SK-N-DZ (cell line): ENCODE results near the gene SRPX.

Experiments used
- DNase-seq: peaks from one replicate; pipeline ENCODE4 v3.0.0-alpha.2; 2015; ENCODE audit warnings: low spot score

SRPX gene

DNA sequence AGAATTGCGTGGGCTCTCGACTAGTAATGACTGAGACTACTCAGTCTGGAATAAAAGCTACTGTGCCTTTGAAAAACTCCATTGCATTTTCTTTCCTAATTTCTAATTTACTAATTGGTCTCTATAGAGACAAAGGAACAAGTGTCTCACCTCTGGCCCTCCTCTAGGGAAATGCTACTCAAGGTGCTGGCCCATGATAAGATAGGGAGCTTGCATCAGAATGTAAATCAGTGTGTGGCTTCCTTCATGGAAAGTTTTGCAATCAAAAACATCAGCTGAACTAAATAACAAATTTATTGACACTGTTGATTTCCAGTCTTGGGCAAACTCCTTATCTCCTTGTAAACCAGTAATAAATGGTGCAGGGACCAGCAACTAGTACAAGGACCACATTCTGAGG lies 81.8 kb downstream of the SRPX start:
- no peak for DNase-seq

DNA sequence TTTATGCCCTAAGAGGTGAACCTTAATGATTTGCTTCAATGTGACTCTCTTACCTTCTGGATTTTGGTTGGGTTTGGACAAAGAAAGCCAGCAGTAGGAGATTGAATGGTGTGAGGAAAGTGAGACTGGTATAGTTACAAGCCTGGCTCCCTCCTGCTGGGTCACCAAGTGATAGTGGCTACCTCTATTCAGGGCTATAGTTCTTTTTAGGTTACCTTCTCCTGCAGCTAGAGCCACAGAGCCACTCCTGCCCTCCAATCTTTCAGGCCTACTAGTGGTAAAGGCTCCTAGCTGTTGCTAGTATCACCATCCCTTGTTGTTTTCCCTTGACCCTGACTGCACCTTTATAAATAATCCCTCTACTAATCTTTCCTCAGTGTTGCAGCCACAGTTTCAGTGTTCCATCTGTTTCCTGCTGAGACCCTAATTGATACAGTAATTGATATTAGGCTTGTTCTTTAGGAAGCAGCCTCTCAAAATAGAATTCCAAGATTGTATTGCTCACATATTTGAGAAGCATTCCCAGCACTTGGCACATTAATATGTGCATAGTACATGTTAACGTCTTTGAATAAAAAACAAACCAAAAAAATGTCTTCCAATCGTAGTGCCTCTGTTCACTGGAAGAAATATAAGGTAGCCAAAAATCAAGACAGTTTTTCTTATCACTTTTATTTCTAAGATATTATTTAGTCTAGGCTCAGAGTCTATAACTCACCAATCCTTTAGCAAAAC lies 82.3 kb downstream of the SRPX start:
- DNase-seq: no peak

DNA sequence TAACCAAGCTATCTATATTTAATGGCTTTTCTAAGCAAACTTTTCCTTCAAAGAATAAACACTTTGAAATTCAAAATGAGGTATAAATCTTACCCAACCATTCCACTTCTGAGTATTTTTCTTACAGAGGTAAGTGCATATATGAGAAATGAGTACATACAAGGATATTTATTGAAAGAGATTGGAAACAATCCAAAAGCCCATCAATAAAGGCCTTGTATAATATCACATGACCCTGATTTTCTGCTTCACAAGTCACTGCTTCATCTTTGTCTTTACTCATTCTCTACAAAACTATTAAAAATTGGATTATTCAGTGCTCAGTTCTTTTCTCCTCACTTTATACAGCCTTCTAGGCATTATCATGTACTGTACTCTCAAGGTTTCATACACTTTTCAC lies 91.3 kb downstream of the SRPX start:
- DNase-seq: no peak

GRCh38 chrX:38127961-38128360 lies 92.7 kb downstream of the SRPX start:
- no peak for DNase-seq

GRCh38 chrX:38126179-38126578 lies 94.5 kb downstream of the SRPX start:
- DNase-seq: no peak

DNA sequence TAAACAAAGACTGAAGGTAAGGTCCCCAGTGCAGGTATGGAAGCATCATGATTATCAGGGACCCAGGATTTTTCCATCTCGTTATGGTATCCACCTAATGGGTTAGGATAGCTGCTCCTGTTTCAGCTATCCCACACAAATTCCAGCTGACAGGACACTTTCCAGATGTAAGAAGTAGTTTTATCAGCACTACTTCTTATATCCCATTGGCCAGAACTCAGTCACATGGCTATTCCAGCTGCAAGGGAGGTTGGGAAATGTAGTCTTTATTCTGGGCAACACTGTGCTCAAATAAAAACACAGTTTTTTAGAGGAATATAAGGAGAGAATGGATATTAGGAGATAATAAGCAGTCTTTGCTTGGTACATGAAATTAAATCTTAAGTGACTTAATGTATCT lies 96.7 kb downstream of the SRPX start:
- no peak for DNase-seq

GRCh38 chrX:38117485-38117884 lies 103.2 kb downstream of the SRPX start:
- no peak for DNase-seq

GRCh38 chrX:38116706-38117105 lies 104.0 kb downstream of the SRPX start:
- DNase-seq: no peak

GRCh38 chrX:38112566-38112965 lies 108.1 kb downstream of the SRPX start:
- no peak for DNase-seq

DNA sequence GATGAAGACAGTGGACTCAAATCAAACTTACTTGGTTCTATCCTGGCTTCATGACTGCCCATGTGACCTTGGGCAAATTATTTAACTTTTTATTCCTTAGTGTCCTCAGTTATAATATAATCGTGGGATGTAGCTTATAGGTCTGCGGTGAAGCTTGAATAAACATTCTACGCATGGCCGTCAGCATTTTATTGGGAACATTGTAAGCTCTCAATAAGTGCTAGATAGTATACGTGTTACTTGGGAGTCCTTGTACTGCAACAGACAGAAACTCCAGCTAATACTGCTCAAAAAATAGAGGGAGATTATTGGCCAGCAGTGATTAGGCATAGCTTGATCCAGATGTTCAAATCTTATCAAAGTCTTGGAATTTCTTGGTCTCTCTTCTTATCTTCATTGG lies 109.5 kb downstream of the SRPX start:
- DNase-seq: no peak

DNA sequence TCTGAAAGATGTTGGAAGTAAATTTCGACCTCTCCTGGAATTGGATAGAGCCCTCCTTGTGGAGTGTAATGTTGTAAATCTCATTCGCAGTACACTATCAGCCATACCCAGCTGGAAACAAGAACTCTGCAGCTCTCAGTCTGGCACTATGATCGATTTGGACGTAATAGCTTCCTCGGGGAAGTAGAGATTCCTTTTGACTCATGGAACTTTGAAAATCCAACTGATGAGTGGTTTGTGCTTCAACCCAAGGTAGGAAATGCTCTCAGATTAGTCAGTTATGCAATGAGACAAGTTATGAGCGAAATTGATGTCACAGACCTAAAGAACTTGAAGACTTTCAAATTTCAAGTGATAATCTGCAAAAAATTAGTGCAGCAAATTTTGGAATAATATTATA lies 110.4 kb downstream of the SRPX start:
- DNase-seq: no peak

DNA sequence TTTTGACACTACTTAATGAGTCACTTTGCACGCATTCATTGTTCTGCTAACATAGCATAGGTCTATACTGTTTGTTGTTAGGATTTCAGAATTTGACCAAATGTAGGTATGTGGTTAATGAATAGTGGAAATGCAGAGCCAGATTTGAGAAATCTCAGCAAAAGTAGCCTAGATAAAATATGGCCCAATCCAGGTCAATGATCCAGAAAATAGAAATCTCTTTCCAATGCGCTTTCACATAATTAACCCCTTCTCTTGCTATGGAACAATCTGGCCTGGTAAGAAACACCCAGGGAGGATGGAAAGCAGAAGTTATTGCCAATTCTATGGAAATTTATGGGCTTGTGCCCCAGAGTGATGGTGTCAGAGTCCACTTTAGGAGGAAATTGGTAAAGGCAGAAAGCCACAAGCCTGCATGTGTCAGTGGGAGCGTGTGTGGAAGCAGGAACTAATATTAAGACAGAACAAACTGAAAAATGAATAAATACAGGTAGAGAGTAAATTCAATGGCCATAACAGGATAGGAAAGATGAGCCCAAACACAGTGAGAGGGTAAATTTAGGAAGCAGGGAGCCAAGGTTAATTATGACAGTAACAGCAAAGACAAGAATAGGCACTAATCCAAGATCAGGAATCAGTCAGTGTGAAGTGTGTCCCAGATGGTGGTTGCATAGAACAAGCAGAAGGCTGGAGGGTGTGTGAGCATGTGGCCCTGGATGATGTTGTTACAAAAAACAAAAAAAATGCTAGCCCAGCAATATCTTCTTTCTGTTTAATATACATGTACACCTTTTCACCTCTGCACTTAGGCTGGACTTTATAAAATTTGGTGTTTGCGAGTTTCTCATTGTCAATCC lies 111.4 kb downstream of the SRPX start:
- no peak for DNase-seq

DNA sequence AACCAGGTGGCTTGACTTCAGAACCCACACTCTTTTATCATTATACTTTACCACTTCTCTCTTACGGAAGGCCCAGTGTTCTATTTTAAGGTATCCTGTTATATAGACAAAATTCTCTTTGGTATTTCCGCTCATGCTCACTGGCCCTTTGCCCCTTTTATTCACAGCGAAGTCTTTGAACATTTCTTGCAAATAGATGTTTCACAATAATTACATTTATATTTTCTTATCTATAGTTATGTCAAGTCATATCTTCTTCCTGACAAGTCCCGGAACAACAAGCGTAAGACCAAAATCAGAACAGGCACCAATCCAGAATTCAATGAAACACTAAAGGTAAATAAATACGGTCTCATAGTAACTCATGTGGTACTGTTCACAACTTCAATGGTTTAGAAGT lies 112.3 kb downstream of the SRPX start:
- DNase-seq: no peak

GRCh38 chrX:38106991-38107655 lies 113.5 kb downstream of the SRPX start:
- DNase-seq: no peak

GRCh38 chrX:38105216-38105725 lies 115.4 kb downstream of the SRPX start:
- DNase-seq: no peak

DNA sequence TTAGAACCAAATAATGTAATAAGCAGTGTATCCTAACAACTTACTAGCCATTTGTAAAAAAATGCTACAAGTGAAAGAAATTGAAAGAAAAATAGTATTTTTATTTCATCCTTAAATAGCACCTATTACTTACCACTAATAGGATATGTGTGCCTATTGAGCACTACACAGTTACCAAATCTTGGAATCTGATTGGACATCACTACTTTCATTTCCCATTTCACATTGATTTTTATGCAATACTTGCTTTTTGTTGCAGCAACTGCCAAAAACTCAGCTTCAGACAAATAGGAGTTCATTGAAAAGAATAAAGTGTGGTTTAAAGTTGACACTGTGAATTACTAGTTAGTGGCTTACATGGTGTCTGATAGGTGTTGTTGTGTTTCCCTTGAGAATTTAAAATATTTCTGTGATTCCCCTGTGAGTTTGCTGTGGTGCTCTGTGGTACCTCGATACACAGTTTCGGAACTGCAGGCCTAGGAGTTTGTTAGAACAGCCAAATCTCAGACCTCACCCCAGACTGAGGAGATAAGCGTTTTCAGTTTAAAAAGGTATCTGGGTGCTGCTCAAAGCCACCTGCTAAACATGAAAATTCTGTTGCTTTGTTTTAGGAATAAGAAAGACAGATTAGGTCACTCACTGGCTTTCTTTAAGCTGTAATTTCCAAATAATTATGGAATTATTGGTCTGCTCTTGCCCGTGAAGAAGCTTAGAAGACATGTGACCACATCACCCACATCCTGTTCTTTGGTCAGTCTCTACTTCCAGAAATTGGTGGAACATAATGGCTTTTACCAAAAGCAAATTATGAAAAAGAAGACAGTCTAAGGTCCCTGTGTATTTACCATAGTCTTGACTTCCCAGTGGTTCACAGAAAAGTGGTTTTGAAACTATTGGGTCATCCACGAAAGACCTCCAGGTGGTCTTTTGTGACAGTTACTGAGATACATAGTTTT lies 116.5 kb downstream of the SRPX start:
- no peak for DNase-seq

- no peak for DNase-seq
These were observed 117.8 kb downstream of the SRPX start for GRCh38 chrX:38102875-38103274.

GRCh38 chrX:38102240-38102639 lies 118.4 kb downstream of the SRPX start:
- DNase-seq: no peak

DNA sequence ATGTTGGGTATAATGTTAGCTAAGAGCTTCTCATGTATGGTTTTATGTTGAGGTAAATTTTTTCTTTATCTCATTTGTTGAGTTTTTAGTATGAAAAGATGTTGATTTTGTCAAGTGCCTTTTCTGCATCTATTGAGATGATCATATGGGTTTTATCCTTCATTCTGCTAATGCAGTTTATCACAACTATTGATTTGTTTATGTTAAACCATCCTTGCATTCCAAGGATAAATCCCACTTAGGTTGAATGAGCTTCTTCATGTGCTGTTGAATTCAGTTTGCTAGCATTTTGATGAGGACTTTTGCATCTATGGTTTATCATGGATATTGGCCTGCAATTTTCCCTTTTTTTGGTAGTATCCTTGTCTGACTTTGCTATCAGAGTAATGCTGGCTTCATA lies 121.0 kb downstream of the SRPX start:
- DNase-seq: no peak
